Smooth muscle cell (in vitro differentiated cells): ENCODE data around the gene SLC37A3. TPM values are rescaled to one million over a fixed set of nuclear protein-coding genes. Genes with fewer than 3 reads are reported as not detected.
"Not testable (repeated sequence)": the region's sequence is repeated elsewhere in the genome, so short reads cannot be mapped to it uniquely, and the experiment has no call there.

ENCODE experiments used
- DNase-seq: peaks from one replicate; lab custom pipeline; 2025; ENCODE audit not compliant: unreplicated experiment; lab: John Stamatoyannopoulos, UW
- H2AFZ ChIP-seq: fragments of 200-600 bp; sonication (generic); 2 replicates; pipeline ENCODE4 v1.6.0; 2016; ENCODE audit warnings: antibody characterized with exemption, low read depth, mild to moderate bottlenecking
- H3F3A ChIP-seq: fragments of 200-600 bp; sonication (generic); 2 replicates; pipeline ENCODE4 v1.6.0; 2017; ENCODE audit warnings: antibody characterized with exemption, low read depth
- H3K27ac ChIP-seq: fragments of 200-600 bp; sonication (generic); 2 replicates; pipeline ENCODE4 v1.5.1; 2016; ENCODE audit warnings: low read depth, mild to moderate bottlenecking
- H3K27me3 ChIP-seq: fragments of 200-600 bp; sonication (generic); 2 replicates; pipeline ENCODE4 v1.6.1; 2016; ENCODE audit warnings: low read depth, mild to moderate bottlenecking
- H3K36me3 ChIP-seq: fragments of 200-600 bp; sonication (generic); 2 replicates; pipeline ENCODE4 v1.5.1; 2016; ENCODE audit warnings: low read depth
- H3K4me1 ChIP-seq: fragments of 200-600 bp; sonication (generic); 2 replicates; pipeline ENCODE4 v1.5.1; 2016; ENCODE audit warnings: low read depth
- H3K4me2 ChIP-seq: fragments of 200-600 bp; sonication (generic); 2 replicates; pipeline ENCODE4 v1.6.0; 2016; ENCODE audit warnings: mild to moderate bottlenecking
- H3K4me3 ChIP-seq: fragments of 200-600 bp; sonication (generic); 2 replicates; pipeline ENCODE4 v1.5.1; 2016; ENCODE audit warnings: mild to moderate bottlenecking
- H3K79me2 ChIP-seq: fragments of 200-600 bp; sonication (generic); 2 replicates; pipeline ENCODE4 v1.6.0; 2016; ENCODE audit warnings: low read depth, mild to moderate bottlenecking
- H3K9ac ChIP-seq: fragments of 200-600 bp; sonication (generic); 2 replicates; pipeline ENCODE4 v1.6.0; 2016; ENCODE audit warnings: low read depth
- H3K9me3 ChIP-seq: fragments of 200-600 bp; sonication (generic); replicated peaks from 2 replicates; pipeline ENCODE4 v1.5.1; 2016; ENCODE audit warnings: low read depth
- H4K20me1 ChIP-seq: fragments of 200-600 bp; sonication (generic); 2 replicates; pipeline ENCODE4 v1.6.0; 2016; ENCODE audit warnings: low read depth
- CTCF ChIP-seq: fragments of 200-600 bp; sonication (generic); IDR thresholded peaks from 2 replicates; pipeline ENCODE4 v1.5.1; 2017; ENCODE audit warnings: borderline replicate concordance, mild to moderate bottlenecking, antibody characterized with exemption; ENCODE audit not compliant: insufficient read depth, poor library complexity, severe bottlenecking
- WGBS: methylation state at CpG from one replicate; pipeline ENCODE4 v1.1.7; 2016; ENCODE audit warnings: low lambda C conversion rate; 5-methylcytosine and 5-hydroxymethylcytosine counted together
- polyA plus RNA-seq: library from polyadenylated mRNA; unstranded; fragments of >200 nt; fragmentation: Nextera tagmentation; extraction: Ambion mirVana; gene quantifications from 2 replicates; pipeline ENCODE4 v1.2.1, GENCODE V29; 2016
- total RNA-seq: library from RNA; depleted of rRNA; stranded (reverse); fragments of >200 nt; gene quantifications from 2 replicates; pipeline ENCODE4 v1.2.3, GENCODE V29; 2014

Gene SLC37A3
- total and polyA plus RNA-seq, 2 experiments from 2014 or later: 42.8 to 54.2 TPM

GRCh38 chr7:140342727-140343514, 55.4 kb downstream of the SLC37A3 start:
- WGBS: 78% methylated on average over 13 of the region's 13 CpGs
- peaks cover 19% of the 10 kb centered on the region for H4K20me1 ChIP-seq
- H3F3A ChIP-seq: no peaks in the 10 kb centered on the region
- peak; percentile 18 for TF ChIP-seq CTCF
- no peaks in the 10 kb centered on the region for H3K36me3 ChIP-seq
- H2AFZ ChIP-seq: no peak overlapping the region
- H3K4me1 ChIP-seq: no peaks in the 10 kb centered on the region
- no peak for DNase-seq
- no peak overlapping the region for H3K9ac ChIP-seq
- no peak overlapping the region for H3K27ac ChIP-seq
- no peak overlapping the region for H3K4me2 ChIP-seq
- H3K9me3 ChIP-seq: no peaks in the 10 kb centered on the region
- no peaks in the 10 kb centered on the region for H3K27me3 ChIP-seq
- no peaks in the 10 kb centered on the region for H3K79me2 ChIP-seq
- H3K4me3 ChIP-seq: no peak overlapping the region

- H3K9me3 ChIP-seq, H3K4me1 ChIP-seq, H3K4me2 ChIP-seq, H3K9ac ChIP-seq, H3K36me3 ChIP-seq, DNase-seq, H3F3A ChIP-seq, H3K4me3 ChIP-seq, H3K79me2 ChIP-seq, H2AFZ ChIP-seq, H3K27me3 ChIP-seq, H3K27ac ChIP-seq: not testable (repeated sequence)
- peaks cover 19% of the 10 kb centered on the region for H4K20me1 ChIP-seq
- 92% methylated on average over 1 of the region's 1 CpG for WGBS
Measured at GRCh38 chr7:140338959-140339358, 59.4 kb downstream of the SLC37A3 start.

GRCh38 chr7:140334341-140335057, 63.8 kb downstream of the SLC37A3 start:
- Histone ChIP-seq H3F3A (no peaks in the 10 kb centered on the region), H2AFZ (no peak overlapping the region)
- 94% methylated on average over 8 of the region's 8 CpGs for WGBS

More at GRCh38 chr7:140334341-140335057, 63.8 kb downstream of the SLC37A3 start:
- no peak for DNase-seq
- Histone ChIP-seq H3K9ac (no peak overlapping the region), H3K9me3 (no peaks in the 10 kb centered on the region), H3K27me3 (no peaks in the 10 kb centered on the region), H3K27ac (no peak overlapping the region), H3K4me1 (no peaks in the 10 kb centered on the region), H3K36me3 (peaks cover 6% of the 10 kb centered on the region), H3K79me2 (no peaks in the 10 kb centered on the region), H4K20me1 (no peaks in the 10 kb centered on the region), H3K4me3 (no peak overlapping the region), H3K4me2 (no peak overlapping the region)
- no peak for TF ChIP-seq CTCF
